Measurements from ENCODE around the gene SUGCT.

SUGCT gene

DNA sequence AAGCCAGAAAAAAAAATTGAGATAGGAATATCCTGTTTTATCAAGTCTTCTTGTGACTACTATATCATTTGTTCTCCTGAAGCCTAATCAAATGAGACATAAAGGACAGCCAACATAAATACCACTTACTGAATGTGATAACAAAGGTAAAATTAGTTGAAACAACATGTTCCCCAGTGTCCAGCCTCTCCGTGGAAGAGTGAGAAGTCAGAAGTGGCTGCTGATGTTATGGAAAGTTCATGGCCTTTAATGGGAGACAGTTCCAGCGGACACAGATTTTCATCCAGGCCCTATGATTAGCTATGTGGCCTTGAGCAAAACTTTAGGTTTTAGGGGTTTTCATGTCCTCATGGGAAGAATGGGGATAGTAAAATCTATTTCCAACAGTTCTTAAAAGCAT is 724.3 kb downstream of the SUGCT start:
- no peak for TF ChIP-seq PAX5 (IDR thresholded peaks at IDR 0.05; ENCODE audit: insufficient read depth, low read length, severe bottlenecking)
- FAIRE-seq: no peak
- DNase-seq (ENCODE audit: insufficient read length, low spot score): no peak

DNA sequence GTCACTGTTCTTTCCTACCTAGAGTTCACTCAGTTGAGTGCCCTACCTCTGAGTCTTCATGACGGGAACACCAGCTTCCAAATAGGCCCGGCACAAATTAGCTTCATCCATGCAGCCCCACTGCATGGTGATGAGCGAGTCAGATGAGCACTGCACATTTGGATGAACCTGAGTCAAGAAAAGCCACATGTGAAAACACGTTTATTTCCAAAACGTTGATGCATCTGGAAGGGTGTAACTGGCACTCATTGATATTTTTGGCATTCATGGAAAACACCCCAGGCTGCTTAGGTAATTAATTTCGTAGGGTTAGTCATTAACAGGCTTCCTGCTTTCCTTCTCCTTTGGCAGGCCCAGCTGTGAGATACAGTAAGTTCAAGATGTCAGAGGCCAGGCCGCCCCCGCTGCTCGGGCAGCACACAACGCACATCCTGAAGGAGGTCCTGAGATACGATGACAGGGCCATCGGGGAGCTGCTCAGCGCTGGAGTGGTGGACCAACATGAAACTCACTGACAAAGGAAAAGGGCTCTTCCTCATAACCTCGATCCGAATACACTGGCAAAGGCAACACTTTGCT is 725.2 kb downstream of the SUGCT start:
- DNase-seq (ENCODE audit: insufficient read length, low spot score) (no peak), FAIRE-seq (no peak)
- TF ChIP-seq POLR2A (IDR thresholded peaks at IDR 0.05; ENCODE audit: low read depth, low read length): no peak
- TF ChIP-seq SPI1 (IDR thresholded peaks at IDR 0.05; ENCODE audit: low read depth, low read length): no peak
- no peak for TF ChIP-seq TAF1 (IDR thresholded peaks at IDR 0.05; ENCODE audit: low read depth, low read length)
- TF ChIP-seq PAX5 (IDR thresholded peaks at IDR 0.05; ENCODE audit: insufficient read depth, low read length, severe bottlenecking): no peak
- TF ChIP-seq POU2F2 (IDR thresholded peaks at IDR 0.05; ENCODE audit: low read depth, low read length): no peak
- no peak for TF ChIP-seq POLR2AphosphoS5 (IDR thresholded peaks at IDR 0.05; ENCODE audit: low read depth, low read length)

DNA sequence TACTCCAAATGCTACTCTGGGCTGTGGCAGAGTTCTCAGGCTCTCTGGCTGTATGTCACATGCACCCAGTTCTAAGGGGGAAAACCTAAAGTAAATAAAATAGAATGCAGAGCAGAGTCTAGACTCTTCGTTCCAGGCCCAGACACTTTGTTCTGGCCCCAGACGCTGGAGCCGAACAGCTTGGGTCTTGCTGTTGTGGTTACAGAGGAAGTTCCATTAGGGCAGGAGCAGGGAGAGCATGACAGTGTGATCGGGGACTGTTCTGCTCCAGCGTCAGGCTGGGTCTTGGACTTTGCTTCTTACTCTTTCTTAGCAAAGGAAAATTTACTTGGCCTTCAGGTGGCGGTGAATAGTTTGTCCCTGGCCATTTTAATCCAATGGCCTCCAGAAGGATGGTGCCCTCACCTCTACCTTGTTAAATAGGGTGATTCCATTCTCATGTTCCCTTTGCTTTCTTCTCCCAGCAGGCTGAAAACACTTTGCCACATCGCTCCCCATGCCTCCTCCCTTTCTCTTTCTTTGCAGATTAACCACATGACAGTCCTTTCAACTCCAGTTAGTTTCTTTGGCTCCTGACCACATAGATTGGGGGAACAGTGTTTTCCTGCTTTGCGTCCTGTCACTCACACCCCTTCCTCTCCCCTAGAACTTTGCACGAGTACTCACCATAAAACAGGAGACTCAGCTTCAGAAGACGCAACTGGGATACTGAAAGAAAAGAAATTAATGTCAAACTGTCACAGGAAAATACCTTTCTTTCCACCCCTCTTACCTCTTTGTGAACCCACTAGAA is 730.8 kb downstream of the SUGCT start:
- no peak for DNase-seq (ENCODE audit: insufficient read length, low spot score)
- no peak for TF ChIP-seq POU2F2 (IDR thresholded peaks at IDR 0.05; ENCODE audit: low read depth, low read length)
- no peak for TF ChIP-seq TAF1 (IDR thresholded peaks at IDR 0.05; ENCODE audit: low read depth, low read length)
- no peak for TF ChIP-seq SPI1 (IDR thresholded peaks at IDR 0.05; ENCODE audit: low read depth, low read length)
- TF ChIP-seq POLR2A (IDR thresholded peaks at IDR 0.05; ENCODE audit: low read depth, low read length): no peak
- no peak for TF ChIP-seq PAX5 (IDR thresholded peaks at IDR 0.05; ENCODE audit: insufficient read depth, low read length, severe bottlenecking)
- no peak for TF ChIP-seq POLR2AphosphoS5 (IDR thresholded peaks at IDR 0.05; ENCODE audit: low read depth, low read length)
- FAIRE-seq: no peak

DNA sequence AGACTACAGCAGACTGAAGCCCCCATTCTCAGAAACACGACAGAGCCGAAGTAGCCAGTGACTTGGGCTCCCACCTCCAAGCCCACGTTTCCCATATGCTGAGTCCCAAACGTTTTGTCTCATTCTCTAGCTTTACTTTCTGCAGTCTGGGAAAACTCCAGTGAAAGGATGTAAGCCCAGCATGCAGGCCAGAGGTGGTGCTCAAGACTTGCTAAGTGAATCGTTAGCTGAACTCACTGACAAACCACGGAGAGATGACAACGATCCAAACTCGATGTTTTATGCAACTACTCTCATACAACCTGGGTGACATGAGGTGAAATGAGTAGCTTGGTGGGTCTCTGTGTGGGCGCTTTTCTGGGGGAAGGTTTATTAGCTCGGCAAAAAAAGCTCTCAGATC is 731.8 kb downstream of the SUGCT start:
- no peak for DNase-seq (ENCODE audit: insufficient read length, low spot score)
- no peak for FAIRE-seq
- TF ChIP-seq TAF1 (IDR thresholded peaks at IDR 0.05; ENCODE audit: low read depth, low read length) (no peak), SPI1 (IDR thresholded peaks at IDR 0.05; ENCODE audit: low read depth, low read length) (no peak), PAX5 (IDR thresholded peaks at IDR 0.05; ENCODE audit: insufficient read depth, low read length, severe bottlenecking) (no peak), POU2F2 (IDR thresholded peaks at IDR 0.05; ENCODE audit: low read depth, low read length) (no peak), POLR2A (IDR thresholded peaks at IDR 0.05; ENCODE audit: low read depth, low read length) (no peak), POLR2AphosphoS5 (IDR thresholded peaks at IDR 0.05; ENCODE audit: low read depth, low read length) (no peak)

DNA sequence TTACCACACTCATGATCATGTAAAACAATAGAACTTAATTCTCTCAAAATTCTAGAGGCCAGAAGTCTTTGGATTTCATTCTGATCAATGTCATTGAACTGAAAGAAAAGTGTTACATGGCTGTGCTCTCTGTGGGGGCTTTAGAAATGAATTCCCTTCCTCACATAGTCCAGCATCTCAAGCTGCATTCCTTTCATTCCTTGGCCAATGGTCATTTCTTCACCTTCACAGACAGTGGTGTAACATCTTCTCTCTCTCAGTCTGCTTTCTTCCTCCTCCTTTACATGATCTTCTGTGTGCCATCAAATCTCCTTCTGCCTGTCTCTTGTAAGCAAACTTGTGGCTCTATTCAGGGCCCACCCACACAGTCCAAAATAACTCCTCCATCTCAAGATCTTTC is 735.3 kb downstream of the SUGCT start:
- TF ChIP-seq POU2F2 (IDR thresholded peaks at IDR 0.05; ENCODE audit: low read depth, low read length) (no peak), TAF1 (IDR thresholded peaks at IDR 0.05; ENCODE audit: low read depth, low read length) (no peak), POLR2A (IDR thresholded peaks at IDR 0.05; ENCODE audit: low read depth, low read length) (no peak), POLR2AphosphoS5 (IDR thresholded peaks at IDR 0.05; ENCODE audit: low read depth, low read length) (no peak), PAX5 (IDR thresholded peaks at IDR 0.05; ENCODE audit: insufficient read depth, low read length, severe bottlenecking) (no peak), SPI1 (IDR thresholded peaks at IDR 0.05; ENCODE audit: low read depth, low read length) (no peak)
- no peak for FAIRE-seq
- no peak for DNase-seq (ENCODE audit: insufficient read length, low spot score)

DNA sequence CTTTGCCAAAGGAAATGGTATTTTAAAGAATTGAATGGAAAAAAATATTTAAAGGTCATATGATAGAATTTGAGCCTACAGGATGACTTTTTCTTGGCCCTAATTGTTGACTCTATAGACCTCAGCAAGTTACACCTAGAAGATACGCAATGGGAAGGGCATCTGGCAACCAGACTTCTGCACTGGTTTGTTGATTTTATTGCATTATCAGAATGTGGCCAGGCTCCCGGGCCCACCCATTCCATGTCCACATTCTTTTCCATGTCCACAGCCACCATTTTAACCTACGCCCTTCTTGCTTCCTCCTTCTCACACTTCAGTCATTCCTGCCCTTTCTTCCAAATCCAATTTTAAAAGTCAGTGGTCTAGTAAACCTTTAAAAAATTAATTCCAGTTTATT is 738.4 kb downstream of the SUGCT start:
- DNase-seq (ENCODE audit: insufficient read length, low spot score): no peak
- FAIRE-seq: no peak

DNA sequence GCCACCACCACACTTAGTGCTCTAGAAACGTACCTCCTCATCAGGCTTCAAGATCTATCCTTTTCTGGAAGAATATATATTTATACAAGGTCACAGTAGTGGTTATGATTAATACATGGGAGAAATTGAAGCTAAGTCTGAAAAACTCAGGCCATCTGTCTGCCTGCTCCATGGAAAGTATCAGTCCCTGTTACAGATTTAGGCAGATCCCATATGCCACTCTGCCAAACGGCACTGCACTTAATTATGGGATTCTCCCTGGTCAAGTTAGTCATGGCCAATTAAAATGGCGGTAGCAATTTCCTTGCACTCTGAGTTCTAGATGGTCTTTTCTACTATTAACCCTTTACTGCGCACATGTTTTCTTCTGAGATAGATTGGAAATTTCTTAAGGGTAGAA is 740.0 kb downstream of the SUGCT start:
- FAIRE-seq (no peak), DNase-seq (ENCODE audit: insufficient read length, low spot score) (no peak)
- no peak for TF ChIP-seq POU2F2 (IDR thresholded peaks at IDR 0.05; ENCODE audit: low read depth, low read length)
- no peak for TF ChIP-seq POLR2A (IDR thresholded peaks at IDR 0.05; ENCODE audit: low read depth, low read length)
- TF ChIP-seq SPI1 (IDR thresholded peaks at IDR 0.05; ENCODE audit: low read depth, low read length): no peak
- TF ChIP-seq TAF1 (IDR thresholded peaks at IDR 0.05; ENCODE audit: low read depth, low read length): no peak
- TF ChIP-seq PAX5 (IDR thresholded peaks at IDR 0.05; ENCODE audit: insufficient read depth, low read length, severe bottlenecking): no peak

More for the DNA sequence above, 738.4 kb downstream of the SUGCT start:
- no peak for TF ChIP-seq POLR2A (IDR thresholded peaks at IDR 0.05; ENCODE audit: low read depth, low read length)
- TF ChIP-seq POLR2AphosphoS5 (IDR thresholded peaks at IDR 0.05; ENCODE audit: low read depth, low read length): no peak
- no peak for TF ChIP-seq PAX5 (IDR thresholded peaks at IDR 0.05; ENCODE audit: insufficient read depth, low read length, severe bottlenecking)
- TF ChIP-seq POU2F2 (IDR thresholded peaks at IDR 0.05; ENCODE audit: low read depth, low read length): no peak
- TF ChIP-seq SPI1 (IDR thresholded peaks at IDR 0.05; ENCODE audit: low read depth, low read length): no peak
- TF ChIP-seq TAF1 (IDR thresholded peaks at IDR 0.05; ENCODE audit: low read depth, low read length): no peak

DNA sequence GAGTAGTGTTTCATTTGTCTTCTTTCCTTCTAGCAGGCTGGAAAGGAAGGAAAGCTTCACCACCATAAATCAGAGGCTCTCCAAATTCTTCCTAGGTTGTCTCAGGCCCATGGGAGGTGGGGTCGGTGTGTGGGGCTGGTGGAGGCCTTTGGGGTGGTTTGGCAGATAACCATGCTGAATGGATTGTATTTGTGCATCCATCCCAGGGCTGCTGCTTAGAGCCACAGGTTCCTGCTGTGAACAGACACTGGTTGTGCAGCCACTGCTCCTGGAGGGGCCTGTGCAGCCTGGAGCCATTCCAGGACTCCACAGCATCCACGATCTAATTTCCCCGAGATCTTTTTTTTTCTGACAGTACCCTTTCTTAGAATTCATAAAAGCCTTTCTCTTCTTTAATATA is 741.8 kb downstream of the SUGCT start:
- TF ChIP-seq SPI1 (IDR thresholded peaks at IDR 0.05; ENCODE audit: low read depth, low read length) (no peak), POLR2AphosphoS5 (IDR thresholded peaks at IDR 0.05; ENCODE audit: low read depth, low read length) (no peak), TAF1 (IDR thresholded peaks at IDR 0.05; ENCODE audit: low read depth, low read length) (no peak), PAX5 (IDR thresholded peaks at IDR 0.05; ENCODE audit: insufficient read depth, low read length, severe bottlenecking) (no peak), POU2F2 (IDR thresholded peaks at IDR 0.05; ENCODE audit: low read depth, low read length) (no peak), POLR2A (IDR thresholded peaks at IDR 0.05; ENCODE audit: low read depth, low read length) (no peak)
- DNase-seq (ENCODE audit: insufficient read length, low spot score): no peak
- no peak for FAIRE-seq

DNA sequence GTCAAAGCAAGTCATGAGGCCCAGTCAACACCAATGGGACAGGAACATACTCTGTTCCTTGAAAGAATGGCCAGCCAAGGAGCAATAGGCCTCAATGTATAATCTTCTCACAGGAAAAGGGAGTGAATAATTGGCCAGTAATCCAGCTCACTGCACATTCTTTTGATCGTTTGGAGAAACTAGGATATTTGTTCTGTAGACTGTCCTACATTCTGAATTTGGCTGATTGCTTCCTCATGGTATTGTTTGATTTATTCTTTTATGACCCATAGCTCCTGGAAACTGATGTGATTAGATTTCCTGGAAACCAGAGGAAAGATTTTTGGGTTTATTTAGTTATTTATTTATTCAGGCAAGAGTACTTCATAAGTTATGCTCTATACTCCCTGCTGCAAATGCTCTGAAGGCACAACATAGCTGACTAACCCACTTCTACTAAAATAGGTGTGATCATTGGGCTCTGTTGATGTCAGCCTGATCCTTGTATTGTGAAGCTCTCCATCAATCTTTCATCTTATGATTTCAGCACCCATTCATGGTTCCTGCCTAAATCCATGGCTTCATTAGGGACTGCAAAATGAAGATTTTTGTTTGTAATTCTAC is 745.2 kb downstream of the SUGCT start:
- DNase-seq (ENCODE audit: insufficient read length, low spot score) (no peak), FAIRE-seq (no peak)

DNA sequence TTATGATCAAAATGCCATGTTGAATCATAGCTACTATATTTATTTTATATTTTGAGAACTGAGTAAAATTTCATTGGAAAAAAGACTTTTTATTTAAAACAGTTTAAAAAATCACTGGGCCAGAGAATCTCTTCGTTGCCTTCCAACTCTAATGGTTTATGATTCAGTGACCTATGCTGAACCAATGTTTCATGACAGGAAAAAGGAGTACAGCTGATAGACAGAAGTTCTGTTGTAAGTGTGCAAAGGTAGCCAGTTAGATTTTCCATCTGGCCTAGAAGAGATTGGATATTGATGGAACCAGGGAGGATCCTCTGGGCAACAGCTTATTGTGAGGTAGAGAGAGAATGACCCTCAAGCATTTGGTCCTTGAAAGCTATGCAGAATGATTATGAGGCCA is 745.8 kb downstream of the SUGCT start:
- no peak for DNase-seq (ENCODE audit: insufficient read length, low spot score)
- no peak for TF ChIP-seq POLR2A (IDR thresholded peaks at IDR 0.05; ENCODE audit: low read depth, low read length)
- no peak for TF ChIP-seq POLR2AphosphoS5 (IDR thresholded peaks at IDR 0.05; ENCODE audit: low read depth, low read length)
- no peak for TF ChIP-seq TAF1 (IDR thresholded peaks at IDR 0.05; ENCODE audit: low read depth, low read length)
- no peak for TF ChIP-seq PAX5 (IDR thresholded peaks at IDR 0.05; ENCODE audit: insufficient read depth, low read length, severe bottlenecking)
- TF ChIP-seq POU2F2 (IDR thresholded peaks at IDR 0.05; ENCODE audit: low read depth, low read length): no peak
- TF ChIP-seq SPI1 (IDR thresholded peaks at IDR 0.05; ENCODE audit: low read depth, low read length): no peak
- FAIRE-seq: no peak

More for the DNA sequence above, 745.2 kb downstream of the SUGCT start:
- TF ChIP-seq POU2F2 (IDR thresholded peaks at IDR 0.05; ENCODE audit: low read depth, low read length): no peak
- no peak for TF ChIP-seq POLR2AphosphoS5 (IDR thresholded peaks at IDR 0.05; ENCODE audit: low read depth, low read length)
